ENCODE measurements around the gene CCDC57.

The CCDC57 gene

DNA sequence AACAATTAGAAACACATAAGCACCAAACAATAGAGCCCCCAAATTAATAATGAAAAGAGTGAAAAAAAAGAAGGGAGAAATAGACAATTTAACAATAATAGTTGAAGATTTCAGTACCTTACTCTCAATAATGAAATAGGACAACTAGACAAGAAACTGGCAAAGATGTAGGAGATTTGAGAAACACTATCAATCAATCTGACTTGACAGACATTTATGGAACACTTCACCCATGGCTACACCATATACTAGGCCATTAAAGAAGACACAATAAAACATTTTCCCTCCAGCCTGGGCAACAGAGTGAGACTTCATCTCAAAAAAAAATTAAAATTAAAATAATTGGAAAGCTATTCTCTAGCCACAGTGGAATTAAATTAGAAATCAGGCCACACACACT is 142.0 kb downstream of the CCDC57 start:
- TF ChIP-seq POLR2AphosphoS5 (IDR thresholded peaks at IDR 0.05; ENCODE audit: low read depth, low read length) (no peak), SIN3A (IDR thresholded peaks at IDR 0.05; ENCODE audit: borderline replicate concordance, insufficient read depth, low read length) (no peak), TAF1 (IDR thresholded peaks at IDR 0.05; ENCODE audit: borderline replicate concordance, insufficient read depth, low read length) (no peak), FOXP2 (optimal IDR thresholded peaks at IDR 0.05; ENCODE audit: borderline replicate concordance, extremely low read depth, extremely low read length, insufficient read depth) (no peak)
- TF ChIP-seq, protein P1, sequence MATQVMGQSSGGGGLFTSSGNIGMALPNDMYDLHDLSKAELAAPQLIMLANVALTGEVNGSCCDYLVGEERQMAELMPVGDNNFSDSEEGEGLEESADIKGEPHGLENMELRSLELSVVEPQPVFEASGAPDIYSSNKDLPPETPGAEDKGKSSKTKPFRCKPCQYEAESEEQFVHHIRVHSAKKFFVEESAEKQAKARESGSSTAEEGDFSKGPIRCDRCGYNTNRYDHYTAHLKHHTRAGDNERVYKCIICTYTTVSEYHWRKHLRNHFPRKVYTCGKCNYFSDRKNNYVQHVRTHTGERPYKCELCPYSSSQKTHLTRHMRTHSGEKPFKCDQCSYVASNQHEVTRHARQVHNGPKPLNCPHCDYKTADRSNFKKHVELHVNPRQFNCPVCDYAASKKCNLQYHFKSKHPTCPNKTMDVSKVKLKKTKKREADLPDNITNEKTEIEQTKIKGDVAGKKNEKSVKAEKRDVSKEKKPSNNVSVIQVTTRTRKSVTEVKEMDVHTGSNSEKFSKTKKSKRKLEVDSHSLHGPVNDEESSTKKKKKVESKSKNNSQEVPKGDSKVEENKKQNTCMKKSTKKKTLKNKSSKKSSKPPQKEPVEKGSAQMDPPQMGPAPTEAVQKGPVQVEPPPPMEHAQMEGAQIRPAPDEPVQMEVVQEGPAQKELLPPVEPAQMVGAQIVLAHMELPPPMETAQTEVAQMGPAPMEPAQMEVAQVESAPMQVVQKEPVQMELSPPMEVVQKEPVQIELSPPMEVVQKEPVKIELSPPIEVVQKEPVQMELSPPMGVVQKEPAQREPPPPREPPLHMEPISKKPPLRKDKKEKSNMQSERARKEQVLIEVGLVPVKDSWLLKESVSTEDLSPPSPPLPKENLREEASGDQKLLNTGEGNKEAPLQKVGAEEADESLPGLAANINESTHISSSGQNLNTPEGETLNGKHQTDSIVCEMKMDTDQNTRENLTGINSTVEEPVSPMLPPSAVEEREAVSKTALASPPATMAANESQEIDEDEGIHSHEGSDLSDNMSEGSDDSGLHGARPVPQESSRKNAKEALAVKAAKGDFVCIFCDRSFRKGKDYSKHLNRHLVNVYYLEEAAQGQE (IDR thresholded peaks at IDR 0.05; ENCODE audit: insufficient read depth in 1 of 2, low read depth in 2 of 2, low read length in 2 of 2): no peak

DNA sequence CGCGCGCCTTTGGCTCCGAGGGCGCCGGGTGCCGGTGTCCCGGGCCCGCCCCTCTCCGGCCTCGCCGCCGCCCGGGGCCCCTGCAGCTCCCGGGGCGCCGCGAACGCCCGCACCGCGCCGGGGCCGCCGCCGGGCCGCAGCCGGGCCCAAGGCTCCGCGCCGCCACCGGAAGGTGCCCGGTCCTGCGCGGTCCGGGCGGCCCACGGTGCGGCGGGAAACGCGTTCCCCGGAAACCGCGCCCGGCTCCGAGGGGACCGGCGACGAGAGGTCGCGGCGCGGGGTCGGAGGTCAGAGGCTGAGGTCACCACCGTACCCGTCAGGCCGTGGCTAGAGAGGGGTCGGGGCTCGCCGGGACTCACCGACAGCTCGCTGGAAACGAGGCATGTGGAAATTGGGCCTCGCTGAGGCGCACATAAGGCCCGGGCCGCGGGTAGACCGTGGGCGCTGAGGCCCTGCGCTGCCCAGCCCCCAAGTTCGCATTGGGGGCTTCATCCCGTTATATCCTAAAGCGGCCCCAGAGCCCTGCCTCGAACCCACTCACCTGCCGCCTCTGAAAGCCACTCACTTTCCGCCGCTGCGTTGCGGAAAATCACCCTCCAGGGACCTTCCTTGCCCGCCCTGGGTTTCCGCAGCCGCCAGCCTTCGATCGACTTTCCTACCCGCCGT is 146.9 kb downstream of the CCDC57 start, which contains the start of gene DUS1L:
Gene DUS1L (minus strand): TSS at position 167 of the 666 bp plus-strand sequence. CDS start 745 bp downstream, outside the sequence.
- TF ChIP-seq SIN3A (IDR thresholded peaks at IDR 0.05; ENCODE audit: borderline replicate concordance, insufficient read depth, low read length) (no peak), POLR2AphosphoS5 (IDR thresholded peaks at IDR 0.05; ENCODE audit: low read depth, low read length) (peak; percentile 62), FOXP2 (optimal IDR thresholded peaks at IDR 0.05; ENCODE audit: borderline replicate concordance, extremely low read depth, extremely low read length, insufficient read depth) (peak; percentile 89), TAF1 (IDR thresholded peaks at IDR 0.05; ENCODE audit: borderline replicate concordance, insufficient read depth, low read length) (peak; percentile 97)
- TF ChIP-seq, protein P1 (IDR thresholded peaks at IDR 0.05; ENCODE audit: insufficient read depth in 1 of 2, low read depth in 2 of 2, low read length in 2 of 2): no peak

DNA sequence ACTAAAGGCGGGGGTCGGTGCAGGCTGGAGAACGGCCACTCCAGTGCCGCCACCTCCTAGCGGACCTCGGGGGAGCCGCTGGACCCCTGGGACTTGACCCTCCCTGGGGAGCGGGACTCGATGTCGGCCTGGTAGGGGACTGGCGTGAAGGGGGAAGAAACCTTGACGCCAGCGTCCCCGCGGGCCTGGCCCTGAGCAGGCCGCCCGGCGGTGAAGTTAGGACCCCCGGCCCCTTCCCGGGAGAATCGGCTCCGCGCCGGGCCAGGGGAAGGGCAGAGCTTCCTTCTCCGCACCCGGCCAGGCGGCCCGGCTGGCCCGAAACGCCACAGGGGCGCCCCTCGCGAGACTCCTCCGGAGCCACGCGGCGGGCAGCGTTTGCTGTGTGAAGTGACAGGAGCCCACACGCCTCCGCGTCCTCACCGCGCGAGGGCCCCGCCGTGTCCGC is 147.4 kb downstream of the CCDC57 start:
- no peak for TF ChIP-seq SIN3A (IDR thresholded peaks at IDR 0.05; ENCODE audit: borderline replicate concordance, insufficient read depth, low read length)
- no peak for TF ChIP-seq TAF1 (IDR thresholded peaks at IDR 0.05; ENCODE audit: borderline replicate concordance, insufficient read depth, low read length)
- no peak for TF ChIP-seq FOXP2 (optimal IDR thresholded peaks at IDR 0.05; ENCODE audit: borderline replicate concordance, extremely low read depth, extremely low read length, insufficient read depth)
- TF ChIP-seq, protein P1 (IDR thresholded peaks at IDR 0.05; ENCODE audit: insufficient read depth in 1 of 2, low read depth in 2 of 2, low read length in 2 of 2): no peak
- no peak for TF ChIP-seq POLR2AphosphoS5 (IDR thresholded peaks at IDR 0.05; ENCODE audit: low read depth, low read length)

DNA sequence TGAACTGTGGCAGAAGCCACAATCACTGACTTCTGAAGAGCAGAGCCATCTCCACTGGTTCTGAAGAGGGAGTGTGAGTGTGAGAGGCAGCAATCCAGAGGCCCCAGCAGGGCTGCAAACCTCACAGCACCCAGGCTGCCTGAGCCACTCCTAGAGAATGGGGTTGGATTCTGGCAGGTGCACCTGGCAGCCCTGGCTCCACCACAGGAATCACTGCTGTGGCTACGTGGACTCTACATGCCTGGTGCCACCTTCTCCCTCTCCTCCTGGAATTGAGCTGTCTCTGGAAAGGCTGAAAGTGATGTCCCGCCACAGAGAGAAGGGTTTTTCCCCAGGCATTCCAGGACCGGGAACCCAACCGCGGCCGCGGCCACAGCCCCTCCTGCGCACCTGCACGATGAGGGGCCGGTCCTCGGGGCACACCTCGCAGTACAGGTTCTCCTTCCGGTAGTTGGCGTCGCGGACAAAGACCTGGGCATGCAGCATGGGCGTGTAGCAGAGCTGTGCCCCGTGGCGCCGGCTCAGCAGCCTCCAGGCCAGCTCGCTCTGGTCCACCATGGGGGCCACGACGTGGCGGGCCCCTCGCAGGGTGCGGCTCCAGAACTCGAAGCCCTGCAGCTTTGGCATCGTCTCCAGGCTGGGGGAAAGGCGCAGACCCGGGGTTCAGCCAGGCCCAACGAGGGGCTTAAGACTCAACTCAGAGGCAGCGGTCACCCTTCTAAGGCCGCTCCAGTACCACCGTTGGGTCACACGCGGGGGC is 148.0 kb downstream of the CCDC57 start:
- no peak for TF ChIP-seq POLR2AphosphoS5 (IDR thresholded peaks at IDR 0.05; ENCODE audit: low read depth, low read length)
- TF ChIP-seq, protein P1 (IDR thresholded peaks at IDR 0.05; ENCODE audit: insufficient read depth in 1 of 2, low read depth in 2 of 2, low read length in 2 of 2): no peak

All from PFSK-1 (cell line).